ENCODE results near the gene DHH.

DHH gene

GRCh38 chr12:49086116-49086515 is 8.5 kb downstream of the DHH start:
- Histone ChIP-seq H3K4me1 (ENCODE audit: insufficient read depth, low read length, poor library complexity, severe bottlenecking) (peaks cover 24% of the 10 kb centered on the region), H3K79me2 (ENCODE audit: insufficient read depth, low read length) (no peaks in the 10 kb centered on the region), H2AFZ (ENCODE audit: low read length) (no peak overlapping the region), H4K20me1 (ENCODE audit: insufficient read depth, low read length, poor library complexity, severe bottlenecking) (no peaks in the 10 kb centered on the region), H3K27me3 (ENCODE audit: insufficient read depth, low read length, poor library complexity, severe bottlenecking) (no peaks in the 10 kb centered on the region), H3K9me3 (ENCODE audit: insufficient read depth, low read depth, low read length) (no peaks in the 10 kb centered on the region), H3K36me3 (ENCODE audit: insufficient read depth, low read length) (no peaks in the 10 kb centered on the region), H3K9ac (ENCODE audit: low read depth, low read length, poor library complexity, severe bottlenecking) (no peak overlapping the region), H3K4me2 (ENCODE audit: low read depth, low read length, poor library complexity, severe bottlenecking) (no peak overlapping the region), H3F3A (ENCODE audit: low read depth) (no peaks in the 10 kb centered on the region), H3K4me3 (ENCODE audit: low read length, poor library complexity, severe bottlenecking) (no peak overlapping the region), H3K9me2 (replicated peaks; ENCODE audit: low read depth, low read length) (no peaks in the 10 kb centered on the region)
- TF ChIP-seq, protein P1, sequence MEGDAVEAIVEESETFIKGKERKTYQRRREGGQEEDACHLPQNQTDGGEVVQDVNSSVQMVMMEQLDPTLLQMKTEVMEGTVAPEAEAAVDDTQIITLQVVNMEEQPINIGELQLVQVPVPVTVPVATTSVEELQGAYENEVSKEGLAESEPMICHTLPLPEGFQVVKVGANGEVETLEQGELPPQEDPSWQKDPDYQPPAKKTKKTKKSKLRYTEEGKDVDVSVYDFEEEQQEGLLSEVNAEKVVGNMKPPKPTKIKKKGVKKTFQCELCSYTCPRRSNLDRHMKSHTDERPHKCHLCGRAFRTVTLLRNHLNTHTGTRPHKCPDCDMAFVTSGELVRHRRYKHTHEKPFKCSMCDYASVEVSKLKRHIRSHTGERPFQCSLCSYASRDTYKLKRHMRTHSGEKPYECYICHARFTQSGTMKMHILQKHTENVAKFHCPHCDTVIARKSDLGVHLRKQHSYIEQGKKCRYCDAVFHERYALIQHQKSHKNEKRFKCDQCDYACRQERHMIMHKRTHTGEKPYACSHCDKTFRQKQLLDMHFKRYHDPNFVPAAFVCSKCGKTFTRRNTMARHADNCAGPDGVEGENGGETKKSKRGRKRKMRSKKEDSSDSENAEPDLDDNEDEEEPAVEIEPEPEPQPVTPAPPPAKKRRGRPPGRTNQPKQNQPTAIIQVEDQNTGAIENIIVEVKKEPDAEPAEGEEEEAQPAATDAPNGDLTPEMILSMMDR (conservative IDR thresholded peaks at IDR 0.05; ENCODE audit: low read length): no peak
- no peak for TF ChIP-seq EZH2phosphoT487 (IDR thresholded peaks at IDR 0.05; ENCODE audit: borderline replicate concordance)

- Histone ChIP-seq H3K9ac (ENCODE audit: low read depth, low read length, poor library complexity, severe bottlenecking) (no peak overlapping the region), H3K27me3 (ENCODE audit: insufficient read depth, low read length, poor library complexity, severe bottlenecking) (no peaks in the 10 kb centered on the region), H3K36me3 (ENCODE audit: insufficient read depth, low read length) (no peaks in the 10 kb centered on the region), H3K4me3 (ENCODE audit: low read length, poor library complexity, severe bottlenecking) (no peak overlapping the region), H3F3A (ENCODE audit: low read depth) (no peaks in the 10 kb centered on the region), H3K9me3 (ENCODE audit: insufficient read depth, low read depth, low read length) (no peaks in the 10 kb centered on the region), H3K4me1 (ENCODE audit: insufficient read depth, low read length, poor library complexity, severe bottlenecking) (peaks cover 22% of the 10 kb centered on the region), H2AFZ (ENCODE audit: low read length) (no peak overlapping the region), H3K9me2 (replicated peaks; ENCODE audit: low read depth, low read length) (no peaks in the 10 kb centered on the region), H3K79me2 (ENCODE audit: insufficient read depth, low read length) (no peaks in the 10 kb centered on the region), H4K20me1 (ENCODE audit: insufficient read depth, low read length, poor library complexity, severe bottlenecking) (no peaks in the 10 kb centered on the region), H3K4me2 (ENCODE audit: low read depth, low read length, poor library complexity, severe bottlenecking) (no peak overlapping the region)
- no peak for TF ChIP-seq EZH2phosphoT487 (IDR thresholded peaks at IDR 0.05; ENCODE audit: borderline replicate concordance)
- TF ChIP-seq, protein P1 (conservative IDR thresholded peaks at IDR 0.05; ENCODE audit: low read length): no peak
Observed at GRCh38 chr12:49084438-49084837, 10.2 kb downstream of the DHH start.

DNA sequence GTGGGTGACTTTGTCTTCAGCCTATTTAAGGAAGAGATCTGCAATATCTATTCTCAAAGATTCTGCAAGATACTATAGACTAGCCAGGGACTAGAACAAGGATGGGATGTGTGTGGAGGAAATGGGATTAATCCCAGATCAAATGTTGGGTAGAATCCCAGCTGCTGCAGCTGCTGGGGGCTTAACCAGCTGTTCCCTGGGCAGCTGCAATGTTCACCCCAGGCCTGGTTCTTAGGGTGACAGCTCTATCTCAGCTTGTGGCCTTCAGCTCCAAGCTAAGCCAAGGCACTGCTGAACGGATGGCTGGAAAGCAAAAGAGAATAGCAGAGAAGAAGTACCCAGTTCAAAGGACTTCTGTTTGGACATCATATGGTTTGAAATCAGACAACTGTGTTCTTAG is 14.8 kb downstream of the DHH start:
- no peak overlapping the region for H3K9ac ChIP-seq (ENCODE audit: low read depth, low read length, poor library complexity, severe bottlenecking)

More for the DNA sequence above, 14.8 kb downstream of the DHH start:
- Histone ChIP-seq H3K27me3 (ENCODE audit: insufficient read depth, low read length, poor library complexity, severe bottlenecking) (no peaks in the 10 kb centered on the region), H3K9me2 (replicated peaks; ENCODE audit: low read depth, low read length) (no peaks in the 10 kb centered on the region), H2AFZ (ENCODE audit: low read length) (no peak overlapping the region), H3K36me3 (ENCODE audit: insufficient read depth, low read length) (no peaks in the 10 kb centered on the region), H3K79me2 (ENCODE audit: insufficient read depth, low read length) (no peaks in the 10 kb centered on the region), H4K20me1 (ENCODE audit: insufficient read depth, low read length, poor library complexity, severe bottlenecking) (no peaks in the 10 kb centered on the region), H3K9me3 (ENCODE audit: insufficient read depth, low read depth, low read length) (no peaks in the 10 kb centered on the region), H3K4me2 (ENCODE audit: low read depth, low read length, poor library complexity, severe bottlenecking) (no peak overlapping the region), H3K4me3 (ENCODE audit: low read length, poor library complexity, severe bottlenecking) (no peak overlapping the region), H3F3A (ENCODE audit: low read depth) (no peaks in the 10 kb centered on the region), H3K4me1 (ENCODE audit: insufficient read depth, low read length, poor library complexity, severe bottlenecking) (no peaks in the 10 kb centered on the region)
- TF ChIP-seq, protein P1 (conservative IDR thresholded peaks at IDR 0.05; ENCODE audit: low read length): no peak
- TF ChIP-seq EZH2phosphoT487 (IDR thresholded peaks at IDR 0.05; ENCODE audit: borderline replicate concordance): no peak
